Activated CD4-positive, CD25-positive, alpha-beta regulatory T cell treated with anti-CD3 and anti-CD28 coated beads, Interleukin-2, amount 50 U/mL, for 16 hours (primary cell): Measurements from ENCODE around the gene ANAPC16.
"Not testable (repeated sequence)": the region's sequence is repeated elsewhere in the genome, so short reads cannot be mapped to it uniquely, and the experiment has no call there.

ENCODE experiments used
- DNase-seq: peaks from one replicate; pipeline ENCODE4 v3.0.0-alpha.2; 2020; ENCODE audit warnings: low read depth, low spot score

The ANAPC16 gene

GRCh38 chr10:72263613-72264241 is 47.9 kb downstream of the ANAPC16 start:
- DNase-seq: no peak

GRCh38 chr10:72264536-72264935 is 48.7 kb downstream of the ANAPC16 start:
- DNase-seq: no peak

GRCh38 chr10:72265508-72265907 is 49.7 kb downstream of the ANAPC16 start:
- DNase-seq: no peak

- no peak for DNase-seq
These were observed 50.4 kb downstream of the ANAPC16 start for GRCh38 chr10:72265990-72266865.

- no peak for DNase-seq
These were observed 51.6 kb downstream of the ANAPC16 start for GRCh38 chr10:72267381-72267780.

- DNase-seq: no peak
These were observed 52.1 kb downstream of the ANAPC16 start for GRCh38 chr10:72267819-72268399.

- DNase-seq: not testable (repeated sequence)
These were observed 52.8 kb downstream of the ANAPC16 start for GRCh38 chr10:72268475-72269200.

GRCh38 chr10:72270607-72271281 is 54.9 kb downstream of the ANAPC16 start:
- no peak for DNase-seq

GRCh38 chr10:72272689-72273409 is 57.0 kb downstream of the ANAPC16 start:
- no peak for DNase-seq

GRCh38 chr10:72273410-72274212 is 57.8 kb downstream of the ANAPC16 start, which contains the start of gene DDIT4:
DDIT4 (plus strand) TSS chr10:72273924; CDS start chr10:72274217, 293 bp downstream.
- DNase-seq: peak; percentile 93

GRCh38 chr10:72274213-72274729 is 58.5 kb downstream of the ANAPC16 start:
- no peak for DNase-seq

GRCh38 chr10:72274730-72275350 is 59.0 kb downstream of the ANAPC16 start:
- peak; percentile 40 for DNase-seq

GRCh38 chr10:72275351-72276012 is 59.7 kb downstream of the ANAPC16 start:
- DNase-seq: no peak

GRCh38 chr10:72276013-72276387 is 60.2 kb downstream of the ANAPC16 start:
- no peak for DNase-seq

GRCh38 chr10:72276421-72277339 is 60.9 kb downstream of the ANAPC16 start:
- no peak for DNase-seq

- DNase-seq: no peak
These were observed 61.7 kb downstream of the ANAPC16 start for GRCh38 chr10:72277340-72277995.
